Glomerular endothelial cell (primary cell): ENCODE measurements around the gene NRL. TPM values are rescaled to one million over a fixed set of nuclear protein-coding genes. Genes with fewer than 3 reads are reported as not detected.
"Not testable (repeated sequence)": the region's sequence is repeated elsewhere in the genome, so short reads cannot be mapped to it uniquely, and the experiment has no call there.

Source experiments
- DNase-seq: peaks from one replicate; pipeline ENCODE4 v3.0.0-alpha.2; 2011; ENCODE audit warnings: low read depth, low spot score; ENCODE audit errors: extremely low read depth
- total RNA-seq: library from RNA; depleted of rRNA; stranded (reverse); fragments of >200 nt; gene quantifications from 2 replicates; pipeline ENCODE4 v1.2.3, GENCODE V29; 2015

NRL gene
- total RNA-seq, 1 donor from 2014 or later: 0.70 TPM

GRCh38 chr14:24054646-24055045 is 60.1 kb downstream of the NRL start:
- no peak for DNase-seq

GRCh38 chr14:24054324-24054641 is 60.5 kb downstream of the NRL start:
- DNase-seq: no peak

GRCh38 chr14:24053548-24054323 is 61.0 kb downstream of the NRL start:
- DNase-seq: no peak

GRCh38 chr14:24052656-24053547 is 61.8 kb downstream of the NRL start:
- DNase-seq: no peak

GRCh38 chr14:24051789-24052655 is 62.7 kb downstream of the NRL start, which contains the start of gene CARMIL3:
Gene CARMIL3, plus strand, starts transcription at chr14:24052009. Its CDS starts 145 bp downstream, at chr14:24052154.
- DNase-seq: no peak

- no peak for DNase-seq
Measured at GRCh38 chr14:24051176-24051788, 63.5 kb downstream of the NRL start.

GRCh38 chr14:24050753-24051152 is 64.0 kb downstream of the NRL start:
- DNase-seq: not testable (repeated sequence)

- DNase-seq: not testable (repeated sequence)
Measured at GRCh38 chr14:24049002-24049401, 65.7 kb downstream of the NRL start.

GRCh38 chr14:24042746-24043145 is 72.0 kb downstream of the NRL start:
- no peak for DNase-seq

GRCh38 chr14:24040692-24041091 is 74.1 kb downstream of the NRL start:
- no peak for DNase-seq

- DNase-seq: no peak
Measured at GRCh38 chr14:24038686-24039085, 76.1 kb downstream of the NRL start.

- no peak for DNase-seq
Measured at GRCh38 chr14:24037658-24038037, 77.1 kb downstream of the NRL start.

- DNase-seq: not testable (repeated sequence)
Measured at GRCh38 chr14:24036963-24037657, 77.6 kb downstream of the NRL start.

GRCh38 chr14:24036169-24036962 is 78.4 kb downstream of the NRL start:
- DNase-seq: no peak

- DNase-seq: not testable (repeated sequence)
Measured at GRCh38 chr14:24035769-24036168, 79.0 kb downstream of the NRL start.

- DNase-seq: no peak
Measured at GRCh38 chr14:24032727-24033418, 81.9 kb downstream of the NRL start.

- not testable (repeated sequence) for DNase-seq
Measured at GRCh38 chr14:24031331-24031730, 83.4 kb downstream of the NRL start.

- not testable (repeated sequence) for DNase-seq
Measured at GRCh38 chr14:24029687-24030086, 85.1 kb downstream of the NRL start.
